ENCODE data around the gene FOXB2. TPM values are rescaled to one million over a fixed set of nuclear protein-coding genes. Genes with fewer than 3 reads are reported as not detected.

Gene FOXB2
- total and polyA plus RNA-seq, 2 donors, result 0.02 TPM; not detected in 1

GRCh38 chr9:77020413-77021290 is 1.2 kb downstream of the FOXB2 start:
- peaks cover 85 to 100% of the 10 kb centered on the region in 2 donors for H3K27me3 ChIP-seq (ENCODE audit: control insufficient read depth in 2 of 2, insufficient read depth in 1 of 2, low read length in 1 of 2)
- DNase-seq (ENCODE audit: low read depth in 6 of 9, low spot score in 9 of 9), result no peak
- H3K9me3 ChIP-seq (ENCODE audit: control insufficient read depth in 2 of 2, insufficient read depth in 1 of 2, low read length in 1 of 2), result peaks cover 0 to 5% of the 10 kb centered on the region in 2 donors
- peaks cover 0 to 8% of the 10 kb centered on the region in 2 donors for H3K4me1 ChIP-seq (ENCODE audit: control insufficient read depth in 2 of 2, insufficient read depth in 2 of 2, low read length in 2 of 2)
- H3K27ac ChIP-seq (ENCODE audit: low read depth in 1 of 2, low read length in 1 of 2), result no peak overlapping the region
- 4% methylated on average over 75 of the region's 75 CpGs for WGBS
- H3K4me3 ChIP-seq (ENCODE audit: low read length in 2 of 2), result no peak overlapping the region
- H3K36me3 ChIP-seq (ENCODE audit: control insufficient read depth in 2 of 2, insufficient read depth in 2 of 2, low read length in 1 of 2), result no peaks in the 10 kb centered on the region

- DNase-seq (ENCODE audit: low read depth in 6 of 9, low spot score in 9 of 9), result no peak
- Histone ChIP-seq H3K36me3 (ENCODE audit: control insufficient read depth in 2 of 2, insufficient read depth in 2 of 2, low read length in 1 of 2) (no peaks in the 10 kb centered on the region), H3K27ac (ENCODE audit: low read depth in 1 of 2, low read length in 1 of 2) (no peak overlapping the region), H3K4me3 (ENCODE audit: low read length in 2 of 2) (no peak overlapping the region), H3K27me3 (ENCODE audit: control insufficient read depth in 2 of 2, insufficient read depth in 1 of 2, low read length in 1 of 2) (peaks cover 77 to 97% of the 10 kb centered on the region in 2 donors), H3K9me3 (ENCODE audit: control insufficient read depth in 2 of 2, insufficient read depth in 1 of 2, low read length in 1 of 2) (peaks cover 0 to 5% of the 10 kb centered on the region in 2 donors), H3K4me1 (ENCODE audit: control insufficient read depth in 2 of 2, insufficient read depth in 2 of 2, low read length in 2 of 2) (peaks cover 0 to 8% of the 10 kb centered on the region in 2 donors)
- WGBS, result 6% methylated on average over 22 of the region's 22 CpGs
These were observed 1.9 kb downstream of the FOXB2 start for GRCh38 chr9:77021291-77021894.

- H3K27ac ChIP-seq (ENCODE audit: low read depth in 1 of 2, low read length in 1 of 2), result no peak overlapping the region
- DNase-seq (ENCODE audit: low read depth in 6 of 9, low spot score in 9 of 9), result no peak
- peaks cover 70 to 90% of the 10 kb centered on the region in 2 donors for H3K27me3 ChIP-seq (ENCODE audit: control insufficient read depth in 2 of 2, insufficient read depth in 1 of 2, low read length in 1 of 2)
- peaks cover 0 to 5% of the 10 kb centered on the region in 2 donors for H3K9me3 ChIP-seq (ENCODE audit: control insufficient read depth in 2 of 2, insufficient read depth in 1 of 2, low read length in 1 of 2)
- H3K4me3 ChIP-seq (ENCODE audit: low read length in 2 of 2), result no peak overlapping the region
- WGBS, result 10% methylated on average over 37 of the region's 37 CpGs
- no peaks in the 10 kb centered on the region for H3K36me3 ChIP-seq (ENCODE audit: control insufficient read depth in 2 of 2, insufficient read depth in 2 of 2, low read length in 1 of 2)
- peaks cover 0 to 8% of the 10 kb centered on the region in 2 donors for H3K4me1 ChIP-seq (ENCODE audit: control insufficient read depth in 2 of 2, insufficient read depth in 2 of 2, low read length in 2 of 2)
These were observed 2.7 kb downstream of the FOXB2 start for GRCh38 chr9:77021922-77022782.

GRCh38 chr9:77022783-77023440 is 3.5 kb downstream of the FOXB2 start:
- Histone ChIP-seq H3K27me3 (ENCODE audit: control insufficient read depth in 2 of 2, insufficient read depth in 1 of 2, low read length in 1 of 2) (peaks cover 62 to 82% of the 10 kb centered on the region in 2 donors), H3K4me1 (ENCODE audit: control insufficient read depth in 2 of 2, insufficient read depth in 2 of 2, low read length in 2 of 2) (peaks cover 0 to 8% of the 10 kb centered on the region in 2 donors)

GRCh38 chr9:77023726-77024125 is 4.3 kb downstream of the FOXB2 start:
- no peak for DNase-seq (ENCODE audit: low read depth in 6 of 9, low spot score in 9 of 9)
- Histone ChIP-seq H3K9me3 (ENCODE audit: control insufficient read depth in 2 of 2, insufficient read depth in 1 of 2, low read length in 1 of 2) (peaks cover 0 to 5% of the 10 kb centered on the region in 2 donors), H3K4me3 (ENCODE audit: low read length in 2 of 2) (no peak overlapping the region), H3K36me3 (ENCODE audit: control insufficient read depth in 2 of 2, insufficient read depth in 2 of 2, low read length in 1 of 2) (no peaks in the 10 kb centered on the region), H3K27ac (ENCODE audit: low read depth in 1 of 2, low read length in 1 of 2) (no peak overlapping the region), H3K4me1 (ENCODE audit: control insufficient read depth in 2 of 2, insufficient read depth in 2 of 2, low read length in 2 of 2) (peaks cover 0 to 8% of the 10 kb centered on the region in 2 donors), H3K27me3 (ENCODE audit: control insufficient read depth in 2 of 2, insufficient read depth in 1 of 2, low read length in 1 of 2) (peaks cover 54 to 81% of the 10 kb centered on the region in 2 donors)
- WGBS, result 28% methylated on average over 10 of the region's 10 CpGs

More at GRCh38 chr9:77022783-77023440, 3.5 kb downstream of the FOXB2 start:
- H3K36me3 ChIP-seq (ENCODE audit: control insufficient read depth in 2 of 2, insufficient read depth in 2 of 2, low read length in 1 of 2), result no peaks in the 10 kb centered on the region
- no peak for DNase-seq (ENCODE audit: low read depth in 6 of 9, low spot score in 9 of 9)
- WGBS, result 5% methylated on average over 43 of the region's 43 CpGs
- H3K4me3 ChIP-seq (ENCODE audit: low read length in 2 of 2), result no peak overlapping the region
- H3K27ac ChIP-seq (ENCODE audit: low read depth in 1 of 2, low read length in 1 of 2), result no peak overlapping the region
- peaks cover 0 to 5% of the 10 kb centered on the region in 2 donors for H3K9me3 ChIP-seq (ENCODE audit: control insufficient read depth in 2 of 2, insufficient read depth in 1 of 2, low read length in 1 of 2)

GRCh38 chr9:77024776-77025545 is 5.5 kb downstream of the FOXB2 start:
- Histone ChIP-seq H3K4me3 (ENCODE audit: low read length in 2 of 2) (no peak overlapping the region), H3K9me3 (ENCODE audit: control insufficient read depth in 2 of 2, insufficient read depth in 1 of 2, low read length in 1 of 2) (no peaks in the 10 kb centered on the region), H3K4me1 (ENCODE audit: control insufficient read depth in 2 of 2, insufficient read depth in 2 of 2, low read length in 2 of 2) (peaks cover 0 to 3% of the 10 kb centered on the region in 2 donors), H3K27me3 (ENCODE audit: control insufficient read depth in 2 of 2, insufficient read depth in 1 of 2, low read length in 1 of 2) (peaks cover 42 to 68% of the 10 kb centered on the region in 2 donors), H3K27ac (ENCODE audit: low read depth in 1 of 2, low read length in 1 of 2) (no peak overlapping the region), H3K36me3 (ENCODE audit: control insufficient read depth in 2 of 2, insufficient read depth in 2 of 2, low read length in 1 of 2) (no peaks in the 10 kb centered on the region)
- 89% methylated on average over 3 of the region's 3 CpGs for WGBS
- DNase-seq (ENCODE audit: low read depth in 6 of 9, low spot score in 9 of 9), result no peak

GRCh38 chr9:77028478-77028877 is 9.0 kb downstream of the FOXB2 start:
- no peaks in the 10 kb centered on the region for H3K9me3 ChIP-seq (ENCODE audit: control insufficient read depth in 2 of 2, insufficient read depth in 1 of 2, low read length in 1 of 2)
- no peak overlapping the region for H3K4me3 ChIP-seq (ENCODE audit: low read length in 2 of 2)
- H3K27ac ChIP-seq (ENCODE audit: low read depth in 1 of 2, low read length in 1 of 2), result no peak overlapping the region
- H3K36me3 ChIP-seq (ENCODE audit: control insufficient read depth in 2 of 2, insufficient read depth in 2 of 2, low read length in 1 of 2), result no peaks in the 10 kb centered on the region
- no peak for DNase-seq (ENCODE audit: low read depth in 6 of 9, low spot score in 9 of 9)
- H3K27me3 ChIP-seq (ENCODE audit: control insufficient read depth in 2 of 2, insufficient read depth in 1 of 2, low read length in 1 of 2), result peaks cover 12 to 33% of the 10 kb centered on the region in 2 donors
- WGBS, result 58% methylated on average over 3 of the region's 3 CpGs
- H3K4me1 ChIP-seq (ENCODE audit: control insufficient read depth in 2 of 2, insufficient read depth in 2 of 2, low read length in 2 of 2), result no peaks in the 10 kb centered on the region

GRCh38 chr9:77030045-77030444 is 10.6 kb downstream of the FOXB2 start:
- WGBS, result 84% methylated on average over 2 of the region's 2 CpGs
- peaks cover 0 to 17% of the 10 kb centered on the region in 2 donors for H3K27me3 ChIP-seq (ENCODE audit: control insufficient read depth in 2 of 2, insufficient read depth in 1 of 2, low read length in 1 of 2)

More at GRCh38 chr9:77030045-77030444, 10.6 kb downstream of the FOXB2 start:
- no peak for DNase-seq (ENCODE audit: low read depth in 6 of 9, low spot score in 9 of 9)
- no peak overlapping the region for H3K27ac ChIP-seq (ENCODE audit: low read depth in 1 of 2, low read length in 1 of 2)
- H3K9me3 ChIP-seq (ENCODE audit: control insufficient read depth in 2 of 2, insufficient read depth in 1 of 2, low read length in 1 of 2), result no peaks in the 10 kb centered on the region
- no peak overlapping the region for H3K4me3 ChIP-seq (ENCODE audit: low read length in 2 of 2)
- H3K4me1 ChIP-seq (ENCODE audit: control insufficient read depth in 2 of 2, insufficient read depth in 2 of 2, low read length in 2 of 2), result no peaks in the 10 kb centered on the region
- H3K36me3 ChIP-seq (ENCODE audit: control insufficient read depth in 2 of 2, insufficient read depth in 2 of 2, low read length in 1 of 2), result no peaks in the 10 kb centered on the region
